SK-N-SH treated with all-trans-retinoic acid at 6 μM for 48 hours (cell line): ENCODE data around the gene PNPLA8.

ENCODE experiments used
- ATAC-seq: fragments of 200-7000 bp; cut with Tn5 transposase; 3 replicates; pipeline ENCODE4 v1.9.1; 2020; ENCODE audit warnings: mild to moderate bottlenecking, moderate library complexity
- ARNTL ChIP-seq: fragments of 450-650 bp; formaldehyde crosslinking; IDR thresholded peaks from 2 replicates; pipeline ENCODE4 v1.5.0; 2020; ENCODE audit warnings: low read depth, mild to moderate bottlenecking, moderate library complexity, borderline replicate concordance
- BACH2 ChIP-seq: fragments of 250-450 bp; sonication (Bioruptor Pico); IDR thresholded peaks from 2 replicates; pipeline ENCODE4 v1.9.0; 2021; ENCODE audit warnings: mild to moderate bottlenecking, borderline replicate concordance
- CSDC2 ChIP-seq: fragments of 250-450 bp; sonication (Bioruptor Pico); IDR thresholded peaks from 2 replicates; pipeline ENCODE4 v1.5.0; 2020; ENCODE audit warnings: mild to moderate bottlenecking, moderate library complexity
- GLIS3 ChIP-seq: fragments of 250-450 bp; sonication (Bioruptor Pico); IDR thresholded peaks from 2 replicates; pipeline ENCODE4 v1.5.0; 2020; ENCODE audit warnings: mild to moderate bottlenecking, moderate library complexity
- ISL1 ChIP-seq: fragments of 250-450 bp; sonication (Bioruptor Pico); IDR thresholded peaks from 2 replicates; pipeline ENCODE4 v2.1.2; 2022; ENCODE audit warnings: mild to moderate bottlenecking, moderate library complexity
- RARB ChIP-seq: fragments of 250-450 bp; sonication (Bioruptor Pico); IDR thresholded peaks from 2 replicates; pipeline ENCODE4 v1.8.0; 2021; ENCODE audit warnings: mild to moderate bottlenecking, moderate library complexity
- TCF4 ChIP-seq: fragments of 250-450 bp; sonication (Bioruptor Pico); IDR thresholded peaks from 2 replicates; pipeline ENCODE4 v1.8.0; 2021; ENCODE audit warnings: mild to moderate bottlenecking, moderate library complexity, borderline replicate concordance
- ZC3H10 ChIP-seq: fragments of 250-450 bp; sonication (Bioruptor Pico); IDR thresholded peaks from 2 replicates; pipeline ENCODE4 v1.5.1; 2021; ENCODE audit warnings: mild to moderate bottlenecking, moderate library complexity
- ZNF565 ChIP-seq: fragments of 450-650 bp; formaldehyde crosslinking; conservative IDR thresholded peaks from 2 replicates; pipeline ENCODE4 v1.5.0; 2020; ENCODE audit warnings: low read depth, mild to moderate bottlenecking, moderate library complexity
- ZNF70 ChIP-seq: fragments of 450-650 bp; formaldehyde crosslinking; IDR thresholded peaks from 2 replicates; pipeline ENCODE4 v1.5.0; 2020; ENCODE audit warnings: mild to moderate bottlenecking, moderate library complexity
- ZNF8 ChIP-seq: fragments of 450-650 bp; formaldehyde crosslinking; IDR thresholded peaks from 2 replicates; pipeline ENCODE4 v1.5.0; 2020; ENCODE audit warnings: mild to moderate bottlenecking, moderate library complexity
- TF ChIP-seq, protein P1 (sequence below): fragments of 250-450 bp; sonication (Bioruptor Pico); IDR thresholded peaks from 2 replicates; pipeline ENCODE4 v1.5.1; 2020; ENCODE audit warnings: low read depth, mild to moderate bottlenecking, moderate library complexity
- TF ChIP-seq, protein P2 (sequence below): fragments of 250-450 bp; sonication (Bioruptor Pico); IDR thresholded peaks from 2 replicates; pipeline ENCODE4 v1.8.0; 2020; ENCODE audit warnings: mild to moderate bottlenecking, moderate library complexity, borderline replicate concordance
- TF ChIP-seq, protein P3 (sequence below): fragments of 250-450 bp; sonication (Bioruptor Pico); IDR thresholded peaks from 2 replicates; pipeline ENCODE4 v1.5.1; 2021; ENCODE audit warnings: mild to moderate bottlenecking, moderate library complexity
- TF ChIP-seq, protein P4 (sequence below): fragments of 250-450 bp; sonication (Bioruptor Pico); IDR thresholded peaks from 2 replicates; pipeline ENCODE4 v1.5.0; 2020; ENCODE audit warnings: mild to moderate bottlenecking, moderate library complexity

Gene PNPLA8

DNA sequence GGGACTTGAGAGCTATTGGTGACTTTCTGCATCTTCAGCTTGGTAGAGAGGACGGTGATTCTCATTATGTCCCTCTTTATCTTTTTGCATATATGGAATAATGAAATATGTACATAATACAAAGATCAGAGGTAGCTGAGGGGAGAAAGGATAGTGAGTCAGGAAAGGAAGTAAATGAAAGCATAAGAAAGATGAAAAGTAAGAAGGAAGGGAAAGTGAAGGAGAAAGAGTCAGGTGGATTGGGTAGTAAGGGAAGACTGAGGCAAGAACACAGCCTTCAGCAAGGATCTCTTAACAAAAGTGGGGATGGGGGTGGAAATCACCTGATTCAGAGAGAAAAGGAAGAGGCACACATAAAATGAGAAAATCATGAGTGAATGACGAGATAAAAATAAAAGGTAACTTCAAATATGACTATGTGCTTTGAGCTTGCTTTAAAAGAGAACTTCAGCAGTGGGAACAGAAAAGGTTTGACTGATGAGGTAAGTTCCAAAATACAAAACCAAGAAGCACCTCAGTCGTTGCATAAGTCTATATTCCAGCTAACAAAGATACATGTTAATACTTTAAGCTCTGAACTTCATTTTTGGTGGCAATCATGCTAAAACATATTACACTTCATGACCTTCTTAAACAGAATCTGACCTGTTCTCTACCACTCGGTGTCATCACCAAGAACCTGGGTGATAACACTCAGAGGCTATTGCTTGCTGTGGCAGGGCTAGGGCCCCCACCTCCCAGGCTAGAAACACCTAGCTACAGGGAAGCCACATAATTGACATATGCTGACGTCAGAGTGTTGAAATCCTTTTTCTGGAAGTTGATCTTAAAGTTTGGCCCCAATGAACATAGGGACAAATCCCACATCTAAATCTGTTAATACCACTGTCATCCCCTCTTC is 102.6 kb downstream of the PNPLA8 start:
- TF ChIP-seq ZNF70 (CRISPR knock-in tag), result no peak
- TF ChIP-seq CSDC2 (CRISPR knock-in tag), result no peak
- no peak for TF ChIP-seq ARNTL
- no peak for TF ChIP-seq ZNF8
- TF ChIP-seq ZC3H10 (CRISPR knock-in tag), result no peak
- TF ChIP-seq, protein P1, sequence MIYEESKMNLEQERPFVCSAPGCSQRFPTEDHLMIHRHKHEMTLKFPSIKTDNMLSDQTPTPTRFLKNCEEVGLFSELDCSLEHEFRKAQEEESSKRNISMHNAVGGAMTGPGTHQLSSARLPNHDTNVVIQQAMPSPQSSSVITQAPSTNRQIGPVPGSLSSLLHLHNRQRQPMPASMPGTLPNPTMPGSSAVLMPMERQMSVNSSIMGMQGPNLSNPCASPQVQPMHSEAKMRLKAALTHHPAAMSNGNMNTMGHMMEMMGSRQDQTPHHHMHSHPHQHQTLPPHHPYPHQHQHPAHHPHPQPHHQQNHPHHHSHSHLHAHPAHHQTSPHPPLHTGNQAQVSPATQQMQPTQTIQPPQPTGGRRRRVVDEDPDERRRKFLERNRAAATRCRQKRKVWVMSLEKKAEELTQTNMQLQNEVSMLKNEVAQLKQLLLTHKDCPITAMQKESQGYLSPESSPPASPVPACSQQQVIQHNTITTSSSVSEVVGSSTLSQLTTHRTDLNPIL (CRISPR knock-in tag), result no peak
- no peak for TF ChIP-seq BACH2 (CRISPR knock-in tag)
- TF ChIP-seq, protein P2, sequence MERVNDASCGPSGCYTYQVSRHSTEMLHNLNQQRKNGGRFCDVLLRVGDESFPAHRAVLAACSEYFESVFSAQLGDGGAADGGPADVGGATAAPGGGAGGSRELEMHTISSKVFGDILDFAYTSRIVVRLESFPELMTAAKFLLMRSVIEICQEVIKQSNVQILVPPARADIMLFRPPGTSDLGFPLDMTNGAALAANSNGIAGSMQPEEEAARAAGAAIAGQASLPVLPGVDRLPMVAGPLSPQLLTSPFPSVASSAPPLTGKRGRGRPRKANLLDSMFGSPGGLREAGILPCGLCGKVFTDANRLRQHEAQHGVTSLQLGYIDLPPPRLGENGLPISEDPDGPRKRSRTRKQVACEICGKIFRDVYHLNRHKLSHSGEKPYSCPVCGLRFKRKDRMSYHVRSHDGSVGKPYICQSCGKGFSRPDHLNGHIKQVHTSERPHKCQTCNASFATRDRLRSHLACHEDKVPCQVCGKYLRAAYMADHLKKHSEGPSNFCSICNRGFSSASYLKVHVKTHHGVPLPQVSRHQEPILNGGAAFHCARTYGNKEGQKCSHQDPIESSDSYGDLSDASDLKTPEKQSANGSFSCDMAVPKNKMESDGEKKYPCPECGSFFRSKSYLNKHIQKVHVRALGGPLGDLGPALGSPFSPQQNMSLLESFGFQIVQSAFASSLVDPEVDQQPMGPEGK (CRISPR knock-in tag), result no peak
- TF ChIP-seq, all 23 proteins: peak for 0
- no peak for ATAC-seq

DNA sequence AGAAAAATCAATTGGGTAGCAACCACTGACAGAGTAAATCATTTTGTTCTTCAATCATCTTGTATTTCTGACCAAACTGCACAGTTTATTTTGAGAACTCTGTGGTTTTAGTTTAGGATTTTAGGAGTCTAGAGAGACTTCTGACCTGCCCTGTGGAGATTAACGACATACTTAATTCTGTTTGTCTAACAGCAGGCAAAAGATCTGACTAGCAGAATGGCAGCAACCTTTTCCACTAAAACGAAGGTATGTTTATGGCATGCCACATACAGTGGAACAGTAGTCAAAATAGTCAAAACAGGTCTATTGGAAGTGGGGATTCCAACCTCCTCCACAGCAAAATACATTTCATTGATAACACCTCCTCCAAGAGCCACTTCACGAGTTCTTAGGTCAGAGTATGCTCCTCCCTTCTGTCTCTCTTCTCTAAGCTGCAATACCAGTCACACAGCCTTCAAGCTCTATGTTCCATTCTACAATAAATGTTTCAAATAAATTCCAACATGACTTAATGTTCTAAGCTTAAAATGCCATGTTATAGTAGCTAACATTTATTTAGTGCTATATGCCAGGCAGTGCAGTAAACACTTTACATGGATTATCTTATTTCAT is 104.1 kb downstream of the PNPLA8 start:
- ATAC-seq, result no peak
- TF ChIP-seq, protein P1 (CRISPR knock-in tag), result no peak
- no peak for TF ChIP-seq RARB (CRISPR knock-in tag)
- TF ChIP-seq ISL1, result no peak
- no peak for TF ChIP-seq TCF4 (CRISPR knock-in tag)
- TF ChIP-seq, protein P2 (CRISPR knock-in tag), result no peak
- TF ChIP-seq, protein P3, sequence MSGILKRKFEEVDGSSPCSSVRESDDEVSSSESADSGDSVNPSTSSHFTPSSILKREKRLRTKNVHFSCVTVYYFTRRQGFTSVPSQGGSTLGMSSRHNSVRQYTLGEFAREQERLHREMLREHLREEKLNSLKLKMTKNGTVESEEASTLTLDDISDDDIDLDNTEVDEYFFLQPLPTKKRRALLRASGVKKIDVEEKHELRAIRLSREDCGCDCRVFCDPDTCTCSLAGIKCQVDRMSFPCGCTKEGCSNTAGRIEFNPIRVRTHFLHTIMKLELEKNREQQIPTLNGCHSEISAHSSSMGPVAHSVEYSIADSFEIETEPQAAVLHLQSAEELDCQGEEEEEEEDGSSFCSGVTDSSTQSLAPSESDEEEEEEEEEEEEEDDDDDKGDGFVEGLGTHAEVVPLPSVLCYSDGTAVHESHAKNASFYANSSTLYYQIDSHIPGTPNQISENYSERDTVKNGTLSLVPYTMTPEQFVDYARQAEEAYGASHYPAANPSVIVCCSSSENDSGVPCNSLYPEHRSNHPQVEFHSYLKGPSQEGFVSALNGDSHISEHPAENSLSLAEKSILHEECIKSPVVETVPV, result no peak
- no peak for TF ChIP-seq ZNF565 (CRISPR knock-in tag)
- no peak for TF ChIP-seq GLIS3 (CRISPR knock-in tag)
- TF ChIP-seq, protein P4, sequence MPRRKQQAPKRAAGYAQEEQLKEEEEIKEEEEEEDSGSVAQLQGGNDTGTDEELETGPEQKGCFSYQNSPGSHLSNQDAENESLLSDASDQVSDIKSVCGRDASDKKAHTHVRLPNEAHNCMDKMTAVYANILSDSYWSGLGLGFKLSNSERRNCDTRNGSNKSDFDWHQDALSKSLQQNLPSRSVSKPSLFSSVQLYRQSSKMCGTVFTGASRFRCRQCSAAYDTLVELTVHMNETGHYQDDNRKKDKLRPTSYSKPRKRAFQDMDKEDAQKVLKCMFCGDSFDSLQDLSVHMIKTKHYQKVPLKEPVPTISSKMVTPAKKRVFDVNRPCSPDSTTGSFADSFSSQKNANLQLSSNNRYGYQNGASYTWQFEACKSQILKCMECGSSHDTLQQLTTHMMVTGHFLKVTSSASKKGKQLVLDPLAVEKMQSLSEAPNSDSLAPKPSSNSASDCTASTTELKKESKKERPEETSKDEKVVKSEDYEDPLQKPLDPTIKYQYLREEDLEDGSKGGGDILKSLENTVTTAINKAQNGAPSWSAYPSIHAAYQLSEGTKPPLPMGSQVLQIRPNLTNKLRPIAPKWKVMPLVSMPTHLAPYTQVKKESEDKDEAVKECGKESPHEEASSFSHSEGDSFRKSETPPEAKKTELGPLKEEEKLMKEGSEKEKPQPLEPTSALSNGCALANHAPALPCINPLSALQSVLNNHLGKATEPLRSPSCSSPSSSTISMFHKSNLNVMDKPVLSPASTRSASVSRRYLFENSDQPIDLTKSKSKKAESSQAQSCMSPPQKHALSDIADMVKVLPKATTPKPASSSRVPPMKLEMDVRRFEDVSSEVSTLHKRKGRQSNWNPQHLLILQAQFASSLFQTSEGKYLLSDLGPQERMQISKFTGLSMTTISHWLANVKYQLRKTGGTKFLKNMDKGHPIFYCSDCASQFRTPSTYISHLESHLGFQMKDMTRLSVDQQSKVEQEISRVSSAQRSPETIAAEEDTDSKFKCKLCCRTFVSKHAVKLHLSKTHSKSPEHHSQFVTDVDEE (CRISPR knock-in tag), result no peak
